Suppressor macrophage (primary cell): ENCODE results near the gene LPCAT3.
"Not testable (repeated sequence)": the region's sequence is repeated elsewhere in the genome, so short reads cannot be mapped to it uniquely, and the experiment has no call there.

ENCODE experiments used
- DNase-seq, 4 experiments: peaks; one replicate each; pipeline ENCODE4 v3.0.0-alpha.2; 2020 to 2022
- total RNA-seq, 17 experiments: gene quantifications; one replicate each; lab custom pipeline; 2026; ENCODE audit warnings: mixed read lengths in 6 of 17, inconsistent platforms in 3 of 17; lab: John Stamatoyannopoulos, UW

The LPCAT3 gene
- total RNA-seq, result 19.2 to 74.3 (median 37.6) reads per million in 17 experiments

- peak; percentile 97 to 99 (median 98) for DNase-seq
Measured at GRCh38 chr12:7018350-7019042, at the start of gene LPCAT3. LPCAT3 (minus strand) TSS chr12:7018476; CDS start chr12:7018424, 52 bp downstream.

GRCh38 chr12:7067096-7067495 lies 48.8 kb upstream of the LPCAT3 start:
- DNase-seq, result no peak

GRCh38 chr12:7066596-7066995 lies 48.3 kb upstream of the LPCAT3 start:
- no peak for DNase-seq

GRCh38 chr12:7065073-7065623 lies 46.9 kb upstream of the LPCAT3 start:
- no peak for DNase-seq

- DNase-seq, result no peak
Measured at GRCh38 chr12:7064516-7064915, 46.2 kb upstream of the LPCAT3 start.

- no peak for DNase-seq
Measured at GRCh38 chr12:7061596-7061995, 43.3 kb upstream of the LPCAT3 start.

- no peak for DNase-seq
Measured at GRCh38 chr12:7061138-7061537, 42.9 kb upstream of the LPCAT3 start.

GRCh38 chr12:7060353-7060954 lies 42.2 kb upstream of the LPCAT3 start, which contains the start of gene C1S:
C1S (plus strand) TSS chr12:7060718; CDS start chr12:7061913, 1,195 bp downstream.
- peak in 1 of 4 experiments; percentile 22 for DNase-seq

GRCh38 chr12:7059780-7060179 lies 41.5 kb upstream of the LPCAT3 start:
- no peak for DNase-seq

- peak in 3 of 4 experiments; percentile 25 to 57 (median 55) for DNase-seq
Measured at GRCh38 chr12:7058850-7059395, 40.6 kb upstream of the LPCAT3 start.

GRCh38 chr12:7058163-7058845 lies 40.0 kb upstream of the LPCAT3 start:
- peak; percentile 69 to 87 (median 85) for DNase-seq

GRCh38 chr12:7055736-7056135 lies 37.5 kb upstream of the LPCAT3 start:
- not testable (repeated sequence) for DNase-seq

GRCh38 chr12:7054925-7055324 lies 36.6 kb upstream of the LPCAT3 start:
- no peak for DNase-seq

- not testable (repeated sequence) for DNase-seq
Measured at GRCh38 chr12:7049973-7050372, 31.7 kb upstream of the LPCAT3 start.

- DNase-seq, result not testable (repeated sequence)
Measured at GRCh38 chr12:7049445-7049951, 31.2 kb upstream of the LPCAT3 start.

GRCh38 chr12:7047306-7047705 lies 29.0 kb upstream of the LPCAT3 start:
- DNase-seq, result peak; percentile 46 to 76 (median 65)

- no peak for DNase-seq
Measured at GRCh38 chr12:7046383-7047105, 28.3 kb upstream of the LPCAT3 start.

GRCh38 chr12:7045913-7046312 lies 27.6 kb upstream of the LPCAT3 start:
- DNase-seq, result no peak

- DNase-seq, result peak; percentile 36 to 77 (median 55)
Measured at GRCh38 chr12:7042842-7043241, 24.6 kb upstream of the LPCAT3 start.

GRCh38 chr12:7039403-7039802 lies 21.1 kb upstream of the LPCAT3 start:
- no peak for DNase-seq

GRCh38 chr12:7038591-7038990 lies 20.3 kb upstream of the LPCAT3 start:
- DNase-seq, result no peak

GRCh38 chr12:7037411-7037810 lies 19.1 kb upstream of the LPCAT3 start:
- not testable (repeated sequence) for DNase-seq
